GM19351 (cell line): ENCODE results near the gene NPLOC4.
"Not testable (repeated sequence)": the region's sequence is repeated elsewhere in the genome, so short reads cannot be mapped to it uniquely, and the experiment has no call there.

Experiments used
- ATAC-seq: cut with Tn5 transposase; IDR thresholded peaks from one replicate; pipeline ENCODE4 v1.9.1; 2021; ENCODE audit warnings: mild to moderate bottlenecking, moderate library complexity; ENCODE audit not compliant: unreplicated experiment

NPLOC4 gene

GRCh38 chr17:81589612-81590011 lies 47.3 kb downstream of the NPLOC4 start:
- ATAC-seq = no peak

- ATAC-seq = no peak
Measured at GRCh38 chr17:81586096-81586495, 50.8 kb downstream of the NPLOC4 start.

GRCh38 chr17:81584771-81585170 lies 52.1 kb downstream of the NPLOC4 start:
- not testable (repeated sequence) for ATAC-seq

- no peak for ATAC-seq
Measured at GRCh38 chr17:81583589-81584342, 53.1 kb downstream of the NPLOC4 start.

GRCh38 chr17:81582749-81583148 lies 54.2 kb downstream of the NPLOC4 start:
- ATAC-seq = no peak

GRCh38 chr17:81582341-81582740 lies 54.6 kb downstream of the NPLOC4 start:
- no peak for ATAC-seq

- ATAC-seq = no peak
Measured at GRCh38 chr17:81581758-81582157, 55.2 kb downstream of the NPLOC4 start.

- ATAC-seq = no peak
Measured at GRCh38 chr17:81580481-81580880, 56.4 kb downstream of the NPLOC4 start.

GRCh38 chr17:81579821-81580321 lies 57.0 kb downstream of the NPLOC4 start:
- ATAC-seq = no peak

- no peak for ATAC-seq
Measured at GRCh38 chr17:81579298-81579697, 57.6 kb downstream of the NPLOC4 start.

GRCh38 chr17:81578561-81579225 lies 58.2 kb downstream of the NPLOC4 start:
- no peak for ATAC-seq

- ATAC-seq = no peak
Measured at GRCh38 chr17:81578038-81578441, 58.9 kb downstream of the NPLOC4 start.

- ATAC-seq = no peak
Measured at GRCh38 chr17:81577278-81578000, 59.5 kb downstream of the NPLOC4 start.

GRCh38 chr17:81576621-81577277 lies 60.2 kb downstream of the NPLOC4 start:
- ATAC-seq = no peak

GRCh38 chr17:81575836-81576235 lies 61.1 kb downstream of the NPLOC4 start:
- no peak for ATAC-seq

- no peak for ATAC-seq
Measured at GRCh38 chr17:81574643-81574956, 62.3 kb downstream of the NPLOC4 start.

- ATAC-seq = no peak
Measured at GRCh38 chr17:81573794-81574642, 62.9 kb downstream of the NPLOC4 start.

- ATAC-seq = no peak
Measured at GRCh38 chr17:81572563-81573168, 64.2 kb downstream of the NPLOC4 start.

GRCh38 chr17:81570964-81571363 lies 65.9 kb downstream of the NPLOC4 start:
- no peak for ATAC-seq

- no peak for ATAC-seq
Measured at GRCh38 chr17:81569986-81570514, 66.9 kb downstream of the NPLOC4 start.
